Activated CD8-positive, alpha-beta memory T cell treated with anti-CD3 and anti-CD28 coated beads, Interleukin-2, amount 10 ng/mL, durations not matched to agents 7 days and 5 days (primary cell): ENCODE data around the gene VTCN1. TPM values are rescaled to one million over a fixed set of nuclear protein-coding genes. Genes with fewer than 3 reads are reported as not detected.
"Not testable (repeated sequence)": the region's sequence is repeated elsewhere in the genome, so short reads cannot be mapped to it uniquely, and the experiment has no call there.

ENCODE experiments used
- ATAC-seq: fragments of 150-1000 bp; cut with Tn5 transposase; one replicate; pipeline ENCODE4 v1.10.0; 2021; ENCODE audit warnings: moderate library complexity
- CTCF ChIA-PET: fragments of 350-600 bp; sonication (Branson Sonifier 250); formaldehyde crosslinking; loops from one replicate; lab custom pipeline; 2021; ENCODE audit warnings: antibody characterized with exemption; lab: Charles Lee
- DNase-seq: peaks from one replicate; pipeline ENCODE4 v3.0.0-alpha.2; 2020
- H3K27ac Mint-ChIP-seq: one replicate; pipeline ENCODE4 v1.8.0; 2021; ENCODE audit warnings: mild to moderate bottlenecking, mixed read lengths
- H3K27me3 Mint-ChIP-seq: one replicate; pipeline ENCODE4 v1.8.0; 2021; ENCODE audit warnings: mixed read lengths
- H3K36me3 Mint-ChIP-seq: one replicate; pipeline ENCODE4 v1.8.0; 2021; ENCODE audit warnings: mild to moderate bottlenecking, mixed read lengths
- H3K4me1 Mint-ChIP-seq: one replicate; pipeline ENCODE4 v1.8.0; 2021; ENCODE audit warnings: mixed read lengths
- H3K4me3 Mint-ChIP-seq: one replicate; pipeline ENCODE4 v1.8.0; 2021; ENCODE audit warnings: mild to moderate bottlenecking, moderate library complexity, mixed read lengths
- H3K9me3 Mint-ChIP-seq: one replicate; pipeline ENCODE4 v1.8.0; 2022; ENCODE audit warnings: low read depth, mixed read lengths
- total RNA-seq, 2 experiments: library from RNA; stranded (reverse); gene quantifications; one replicate each; pipeline ENCODE4 v1.2.3, GENCODE V29; 2021

The VTCN1 gene
- total RNA-seq, 2 experiments from 2014 or later: not detected

GRCh38 chr1:117171900-117172511 is 38.7 kb downstream of the VTCN1 start:
- CTCF ChIA-PET: no interaction called here
- ATAC-seq: no peak

GRCh38 chr1:117169871-117170596 is 40.7 kb downstream of the VTCN1 start:
- no peak overlapping the region for H3K4me3 Mint-ChIP-seq
- ATAC-seq (no peak), DNase-seq (no peak)
- CTCF ChIA-PET: no interaction called here
- H3K9me3 Mint-ChIP-seq: no peaks in the 10 kb centered on the region
- H3K4me1 Mint-ChIP-seq: no peaks in the 10 kb centered on the region
- no peaks in the 10 kb centered on the region for H3K36me3 Mint-ChIP-seq
- H3K27me3 Mint-ChIP-seq: peaks cover 14% of the 10 kb centered on the region
- H3K27ac Mint-ChIP-seq: no peak overlapping the region

More at GRCh38 chr1:117171900-117172511, 38.7 kb downstream of the VTCN1 start:
- H3K36me3 Mint-ChIP-seq: no peaks in the 10 kb centered on the region
- no peaks in the 10 kb centered on the region for H3K9me3 Mint-ChIP-seq
- no peak overlapping the region for H3K4me3 Mint-ChIP-seq
- H3K27ac Mint-ChIP-seq: no peak overlapping the region
- DNase-seq: no peak
- H3K27me3 Mint-ChIP-seq: peaks cover 12% of the 10 kb centered on the region
- H3K4me1 Mint-ChIP-seq: no peaks in the 10 kb centered on the region

- Mint-ChIP-seq H3K36me3 (no peaks in the 10 kb centered on the region), H3K9me3 (no peaks in the 10 kb centered on the region), H3K27ac (no peak overlapping the region), H3K4me1 (no peaks in the 10 kb centered on the region), H3K27me3 (peaks cover 14% of the 10 kb centered on the region), H3K4me3 (no peak overlapping the region)
- ATAC-seq: no peak
- DNase-seq: no peak
- CTCF ChIA-PET: no interaction called here
These were observed 43.3 kb downstream of the VTCN1 start for GRCh38 chr1:117167402-117167801.

- CTCF ChIA-PET: no interaction called here
- Mint-ChIP-seq H3K27ac (no peak overlapping the region), H3K36me3 (no peaks in the 10 kb centered on the region), H3K27me3 (peaks cover 22% of the 10 kb centered on the region), H3K9me3 (no peaks in the 10 kb centered on the region), H3K4me3 (no peak overlapping the region), H3K4me1 (no peaks in the 10 kb centered on the region)
- ATAC-seq: no peak
- DNase-seq: no peak
These were observed 44.7 kb downstream of the VTCN1 start for GRCh38 chr1:117166076-117166475.

- no peaks in the 10 kb centered on the region for H3K9me3 Mint-ChIP-seq
- CTCF ChIA-PET: no interaction called here
- H3K27me3 Mint-ChIP-seq: peaks cover 33% of the 10 kb centered on the region
- H3K4me3 Mint-ChIP-seq: no peak overlapping the region
- ATAC-seq (no peak), DNase-seq (no peak)
- H3K4me1 Mint-ChIP-seq: no peaks in the 10 kb centered on the region
- no peaks in the 10 kb centered on the region for H3K36me3 Mint-ChIP-seq
- H3K27ac Mint-ChIP-seq: no peak overlapping the region
These were observed 46.5 kb downstream of the VTCN1 start for GRCh38 chr1:117164209-117164608.

GRCh38 chr1:117162816-117163215 is 47.9 kb downstream of the VTCN1 start:
- Mint-ChIP-seq H3K27me3 (peaks cover 31% of the 10 kb centered on the region), H3K36me3 (no peaks in the 10 kb centered on the region), H3K9me3 (no peaks in the 10 kb centered on the region), H3K27ac (no peak overlapping the region), H3K4me3 (no peak overlapping the region), H3K4me1 (no peaks in the 10 kb centered on the region)
- DNase-seq: no peak
- ATAC-seq: no peak
- CTCF ChIA-PET: no interaction called here

GRCh38 chr1:117161887-117162286 is 48.8 kb downstream of the VTCN1 start:
- Mint-ChIP-seq H3K9me3 (no peaks in the 10 kb centered on the region), H3K27ac (no peak overlapping the region), H3K36me3 (no peaks in the 10 kb centered on the region), H3K27me3 (peaks cover 31% of the 10 kb centered on the region), H3K4me3 (no peak overlapping the region), H3K4me1 (no peaks in the 10 kb centered on the region)
- CTCF ChIA-PET: no interaction called here
- DNase-seq (no peak), ATAC-seq (no peak)

GRCh38 chr1:117151305-117151704 is 59.4 kb downstream of the VTCN1 start:
- CTCF ChIA-PET, H3K9me3 Mint-ChIP-seq, H3K4me3 Mint-ChIP-seq, H3K27ac Mint-ChIP-seq, H3K4me1 Mint-ChIP-seq, ATAC-seq, H3K36me3 Mint-ChIP-seq, DNase-seq: not testable (repeated sequence)
- H3K27me3 Mint-ChIP-seq: peaks cover 18% of the 10 kb centered on the region

- CTCF ChIA-PET: no interaction called here
- Mint-ChIP-seq H3K27ac (no peak overlapping the region), H3K36me3 (no peaks in the 10 kb centered on the region), H3K4me1 (no peaks in the 10 kb centered on the region), H3K4me3 (no peak overlapping the region), H3K9me3 (no peaks in the 10 kb centered on the region), H3K27me3 (peaks cover 20% of the 10 kb centered on the region)
- no peak for DNase-seq
- ATAC-seq: no peak
These were observed 60.4 kb downstream of the VTCN1 start for GRCh38 chr1:117150316-117150715.

GRCh38 chr1:117147856-117148588 is 62.7 kb downstream of the VTCN1 start:
- CTCF ChIA-PET: interaction anchor here (1.3 kb wide), 1 partner anchor 19 kb away, joined by 4 read pairs; no protein-coding TSS in a partner anchor

GRCh38 chr1:117147341-117147831 is 63.3 kb downstream of the VTCN1 start:
- CTCF ChIA-PET: interaction anchor here (1.3 kb wide), 1 partner anchor 19 kb away, joined by 4 read pairs; no protein-coding TSS in a partner anchor
- Mint-ChIP-seq H3K4me1 (no peaks in the 10 kb centered on the region), H3K27me3 (peaks cover 20% of the 10 kb centered on the region), H3K9me3 (no peaks in the 10 kb centered on the region), H3K4me3 (no peak overlapping the region), H3K27ac (no peak overlapping the region), H3K36me3 (no peaks in the 10 kb centered on the region)
- ATAC-seq (no peak), DNase-seq (no peak)

More at GRCh38 chr1:117147856-117148588, 62.7 kb downstream of the VTCN1 start:
- H3K4me3 Mint-ChIP-seq: no peak overlapping the region
- no peaks in the 10 kb centered on the region for H3K4me1 Mint-ChIP-seq
- no peaks in the 10 kb centered on the region for H3K36me3 Mint-ChIP-seq
- peaks cover 20% of the 10 kb centered on the region for H3K27me3 Mint-ChIP-seq
- DNase-seq: no peak
- H3K9me3 Mint-ChIP-seq: no peaks in the 10 kb centered on the region
- no peak for ATAC-seq
- H3K27ac Mint-ChIP-seq: no peak overlapping the region

GRCh38 chr1:117146575-117147340 is 64.0 kb downstream of the VTCN1 start:
- no peaks in the 10 kb centered on the region for H3K36me3 Mint-ChIP-seq
- DNase-seq (no peak), ATAC-seq (no peak)
- CTCF ChIA-PET: no interaction called here
- no peaks in the 10 kb centered on the region for H3K9me3 Mint-ChIP-seq
- H3K27me3 Mint-ChIP-seq: peaks cover 20% of the 10 kb centered on the region
- no peak overlapping the region for H3K27ac Mint-ChIP-seq
- no peak overlapping the region for H3K4me3 Mint-ChIP-seq
- H3K4me1 Mint-ChIP-seq: no peaks in the 10 kb centered on the region

GRCh38 chr1:117146072-117146471 is 64.7 kb downstream of the VTCN1 start:
- H3K36me3 Mint-ChIP-seq: no peaks in the 10 kb centered on the region
- peaks cover 20% of the 10 kb centered on the region for H3K27me3 Mint-ChIP-seq
- H3K27ac Mint-ChIP-seq: no peak overlapping the region
- CTCF ChIA-PET: no interaction called here
- no peak for DNase-seq
- no peaks in the 10 kb centered on the region for H3K9me3 Mint-ChIP-seq
- no peak for ATAC-seq
- H3K4me3 Mint-ChIP-seq: no peak overlapping the region
- no peaks in the 10 kb centered on the region for H3K4me1 Mint-ChIP-seq
